Measurements from ENCODE around the gene FMNL1. TPM values are rescaled to one million over a fixed set of nuclear protein-coding genes. Genes with fewer than 3 reads are reported as not detected.

FMNL1 gene
- total RNA-seq, 4 donors from 2014 or later, result 3.2 to 7.6 (median 4.2) TPM

DNA sequence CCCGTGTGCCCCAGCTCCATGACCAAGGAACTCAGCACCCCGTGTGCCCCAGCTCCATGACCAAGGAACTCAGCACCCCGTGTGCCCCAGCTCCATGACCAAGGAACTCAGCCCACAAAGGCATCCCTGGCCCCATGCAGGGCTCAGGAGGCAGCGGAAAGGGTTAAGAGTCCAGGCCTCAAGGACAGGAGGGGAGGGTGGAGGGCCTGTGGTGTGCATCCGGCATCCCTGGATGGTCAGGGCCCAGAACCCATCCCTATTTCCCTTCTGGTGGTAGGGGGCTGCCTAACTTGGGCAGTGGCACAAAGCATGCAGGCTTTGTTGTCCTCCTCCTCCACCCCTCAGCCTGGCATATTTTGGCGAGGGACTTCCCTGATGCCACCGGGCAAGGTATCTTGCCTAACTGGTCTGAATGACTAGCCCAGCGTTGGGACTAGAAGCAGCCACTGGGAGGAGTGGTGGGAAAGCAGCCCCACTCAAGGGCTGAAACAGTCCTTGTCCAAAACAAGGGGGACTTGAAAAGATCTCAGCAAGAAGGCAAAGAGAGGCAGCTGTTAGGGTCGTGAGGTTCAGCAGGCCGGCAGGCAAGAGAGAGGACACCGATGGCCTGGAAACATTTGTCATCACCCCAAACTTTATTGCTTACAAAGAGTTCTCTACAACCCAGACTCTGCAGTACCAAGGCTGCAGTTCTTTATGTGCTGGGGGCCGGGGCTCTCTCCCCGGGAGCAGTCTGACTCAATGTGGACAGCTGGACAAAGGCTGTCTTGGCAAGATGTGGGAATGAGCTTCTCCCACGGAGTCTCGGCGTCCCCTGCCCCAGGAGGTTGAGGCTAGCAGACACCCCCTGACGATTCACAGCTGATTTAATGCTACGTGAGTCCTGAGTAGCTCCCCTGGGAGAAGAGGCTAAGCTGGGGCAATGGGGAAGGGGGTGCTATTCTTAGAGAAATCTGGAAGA lies 41.1 kb downstream of the FMNL1 start:
- DNase-seq, result no peak
- peak overlapping the region in 1 of 3 donors; percentile 64 for H3K4me3 ChIP-seq (replicated peaks in 1 of 3)
- H3K27me3 ChIP-seq, result no peaks in the 10 kb centered on the region
- peaks cover 25 to 32% of the 10 kb centered on the region in 2 donors for H3K36me3 ChIP-seq
- intact Hi-C loops (cut with DNase I), result no loop called here
- no peak overlapping the region for H3K27ac ChIP-seq
- WGBS, 2 donors, result 69 to 79% methylated on average over 14 to 17 of the region's 18 CpGs
- peaks cover 10 to 15% of the 10 kb centered on the region in 2 donors for H3K4me1 ChIP-seq
- no peaks in the 10 kb centered on the region for H3K9me3 ChIP-seq
- no peak for TF ChIP-seq POLR2A (IDR thresholded peaks at IDR 0.05)
- TF ChIP-seq, protein P1, sequence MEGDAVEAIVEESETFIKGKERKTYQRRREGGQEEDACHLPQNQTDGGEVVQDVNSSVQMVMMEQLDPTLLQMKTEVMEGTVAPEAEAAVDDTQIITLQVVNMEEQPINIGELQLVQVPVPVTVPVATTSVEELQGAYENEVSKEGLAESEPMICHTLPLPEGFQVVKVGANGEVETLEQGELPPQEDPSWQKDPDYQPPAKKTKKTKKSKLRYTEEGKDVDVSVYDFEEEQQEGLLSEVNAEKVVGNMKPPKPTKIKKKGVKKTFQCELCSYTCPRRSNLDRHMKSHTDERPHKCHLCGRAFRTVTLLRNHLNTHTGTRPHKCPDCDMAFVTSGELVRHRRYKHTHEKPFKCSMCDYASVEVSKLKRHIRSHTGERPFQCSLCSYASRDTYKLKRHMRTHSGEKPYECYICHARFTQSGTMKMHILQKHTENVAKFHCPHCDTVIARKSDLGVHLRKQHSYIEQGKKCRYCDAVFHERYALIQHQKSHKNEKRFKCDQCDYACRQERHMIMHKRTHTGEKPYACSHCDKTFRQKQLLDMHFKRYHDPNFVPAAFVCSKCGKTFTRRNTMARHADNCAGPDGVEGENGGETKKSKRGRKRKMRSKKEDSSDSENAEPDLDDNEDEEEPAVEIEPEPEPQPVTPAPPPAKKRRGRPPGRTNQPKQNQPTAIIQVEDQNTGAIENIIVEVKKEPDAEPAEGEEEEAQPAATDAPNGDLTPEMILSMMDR (IDR thresholded peaks at IDR 0.05), result no peak

DNA sequence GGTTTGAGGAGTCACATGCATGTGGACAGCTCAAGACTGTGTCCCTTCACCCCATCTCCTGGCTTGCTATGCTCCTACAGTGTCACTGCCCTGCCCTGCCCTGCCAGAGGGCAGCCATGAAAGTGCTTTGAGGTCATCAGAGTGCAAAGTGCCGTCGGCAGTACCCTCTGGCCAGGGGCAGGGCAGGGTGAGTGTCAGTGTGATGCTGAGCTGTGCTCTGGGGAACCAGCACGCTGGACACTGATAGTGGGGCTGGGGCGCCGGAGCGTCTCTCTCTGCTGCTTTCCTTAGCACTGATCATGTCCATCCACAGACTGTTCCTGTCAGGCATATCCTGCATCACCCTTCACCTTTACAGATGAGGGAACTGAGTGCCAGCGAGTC lies 41.8 kb downstream of the FMNL1 start:
- DNase-seq, result no peak
- intact Hi-C loops (cut with DNase I), result no loop called here
- H3K4me3 ChIP-seq (replicated peaks in 1 of 3), result no peak overlapping the region
- no peak for TF ChIP-seq POLR2A (IDR thresholded peaks at IDR 0.05)
- TF ChIP-seq, protein P1 (IDR thresholded peaks at IDR 0.05), result no peak
- no peaks in the 10 kb centered on the region for H3K9me3 ChIP-seq
- peaks cover 30 to 37% of the 10 kb centered on the region in 2 donors for H3K36me3 ChIP-seq
- WGBS, 2 donors, result 85 to 88% methylated on average over 4 to 7 of the region's 7 CpGs
- H3K4me1 ChIP-seq, result peaks cover 10 to 15% of the 10 kb centered on the region in 2 donors
- no peaks in the 10 kb centered on the region for H3K27me3 ChIP-seq
- no peak overlapping the region for H3K27ac ChIP-seq

DNA sequence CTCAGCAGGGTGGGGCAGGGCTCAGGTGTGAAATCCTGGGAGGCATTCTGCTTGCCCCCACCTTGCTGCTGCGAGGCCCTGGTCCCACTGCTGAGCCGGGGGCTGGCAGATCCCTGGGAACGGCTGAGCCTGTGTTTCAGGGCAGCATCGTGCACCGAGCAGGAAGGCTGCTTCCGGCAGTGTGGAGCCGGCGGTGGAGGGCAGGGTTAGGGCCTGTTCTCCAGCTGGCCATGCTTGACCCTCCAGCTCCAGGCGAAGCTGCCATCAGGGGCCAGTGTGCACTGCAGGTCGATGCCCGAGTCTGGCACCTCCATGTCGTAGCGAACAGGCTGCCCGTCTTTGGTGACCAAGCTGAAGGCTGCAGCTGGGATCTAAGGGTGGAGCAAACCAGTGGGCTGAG lies 42.7 kb downstream of the FMNL1 start:
- WGBS, 2 donors, result 94 to 99% methylated on average over 8 to 14 of the region's 14 CpGs
- H3K27ac ChIP-seq, result no peak overlapping the region
- TF ChIP-seq, protein P1 (IDR thresholded peaks at IDR 0.05), result no peak
- no peak for TF ChIP-seq POLR2A (IDR thresholded peaks at IDR 0.05)
- DNase-seq, result no peak
- no peak overlapping the region for H3K4me3 ChIP-seq (replicated peaks in 1 of 3)
- intact Hi-C loops (cut with DNase I), result no loop called here
- no peaks in the 10 kb centered on the region for H3K9me3 ChIP-seq
- peaks cover 38 to 47% of the 10 kb centered on the region in 2 donors for H3K36me3 ChIP-seq
- H3K4me1 ChIP-seq, result peaks cover 10 to 15% of the 10 kb centered on the region in 2 donors
- H3K27me3 ChIP-seq, result no peaks in the 10 kb centered on the region

DNA sequence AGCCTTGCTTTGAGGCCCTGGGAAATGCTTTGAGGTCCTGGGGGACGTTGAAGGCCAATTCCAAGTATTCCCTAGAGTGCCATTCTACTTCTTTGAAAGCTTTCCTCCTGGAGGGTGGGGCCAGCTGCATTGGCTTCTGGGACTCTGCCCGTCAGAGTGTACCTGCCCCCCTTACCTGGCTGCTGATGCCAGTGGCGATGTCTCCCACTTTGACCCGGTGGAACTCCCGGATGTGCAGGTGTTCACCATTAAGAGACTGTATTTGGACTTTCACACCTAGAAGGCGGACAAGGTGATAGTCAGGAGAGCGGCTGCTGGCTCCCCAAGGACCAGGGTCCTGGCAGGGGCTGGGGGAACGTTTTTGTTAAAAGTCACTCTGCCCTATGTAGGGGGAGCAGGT lies 43.3 kb downstream of the FMNL1 start:
- H3K9me3 ChIP-seq, result no peaks in the 10 kb centered on the region
- H3K4me3 ChIP-seq (replicated peaks in 1 of 3), result no peak overlapping the region
- intact Hi-C loops (cut with DNase I), result no loop called here
- no peaks in the 10 kb centered on the region for H3K27me3 ChIP-seq
- peaks cover 44 to 52% of the 10 kb centered on the region in 2 donors for H3K36me3 ChIP-seq
- peaks cover 10 to 15% of the 10 kb centered on the region in 2 donors for H3K4me1 ChIP-seq
- no peak for DNase-seq
- no peak overlapping the region for H3K27ac ChIP-seq
- TF ChIP-seq, protein P1 (IDR thresholded peaks at IDR 0.05), result no peak
- no peak for TF ChIP-seq POLR2A (IDR thresholded peaks at IDR 0.05)
- WGBS, 2 donors, result 90 to 97% methylated on average over 7 to 8 of the region's 8 CpGs

DNA sequence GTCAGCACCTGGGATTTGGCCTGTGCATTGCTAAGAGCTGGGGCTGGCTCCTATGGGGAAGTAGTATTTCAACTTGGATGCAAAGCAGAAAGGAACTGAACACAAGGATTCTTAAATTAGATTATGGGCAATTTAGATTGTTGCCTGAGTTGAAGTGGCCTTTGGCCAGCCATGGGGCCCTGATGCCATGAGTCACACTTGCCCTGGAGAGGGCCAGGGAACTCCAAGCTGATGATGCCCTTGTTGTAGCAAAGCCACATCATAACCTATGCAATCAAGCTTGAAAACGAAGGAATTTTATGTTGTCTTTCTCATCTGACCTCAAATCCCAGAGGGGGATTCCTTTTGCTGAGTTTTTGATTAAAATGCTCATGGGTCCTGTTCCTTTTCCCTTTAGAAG lies 44.1 kb downstream of the FMNL1 start:
- Histone ChIP-seq H3K36me3 (peaks cover 52 to 61% of the 10 kb centered on the region in 2 donors), H3K4me1 (peaks cover 10 to 15% of the 10 kb centered on the region in 2 donors), H3K9me3 (no peaks in the 10 kb centered on the region), H3K4me3 (replicated peaks in 1 of 3) (no peak overlapping the region), H3K27me3 (no peaks in the 10 kb centered on the region), H3K27ac (no peak overlapping the region)
- TF ChIP-seq, protein P1 (IDR thresholded peaks at IDR 0.05), result no peak
- no peak for TF ChIP-seq POLR2A (IDR thresholded peaks at IDR 0.05)
- intact Hi-C loops (cut with DNase I), result no loop called here
- no peak for DNase-seq
- WGBS, 2 donors, result 65 to 72% methylated on average over 1 of the region's 1 CpG
